Activated CD4-positive, alpha-beta T cell treated with anti-CD3 and anti-CD28 coated beads, Interleukin-2, Interleukin-6, amounts not matched to agents 100 ng/mL and 50 ng/mL, durations not matched to agents 16 hours and 8 hours (primary cell): ENCODE results near the gene NAV2.

Experiments used
- DNase-seq: peaks from one replicate; pipeline ENCODE4 v3.0.0-alpha.2; 2020

NAV2 gene

GRCh38 chr11:19712281-19713195, at the start of gene NAV2:
NAV2 (plus strand) TSS chr11:19712837; CDS start chr11:19713696, 859 bp downstream.
- peak; percentile 88 for DNase-seq

- no peak for DNase-seq
These were observed 49.4 kb upstream of the NAV2 start for GRCh38 chr11:19663206-19663605.

GRCh38 chr11:19664886-19665548, 47.6 kb upstream of the NAV2 start:
- no peak for DNase-seq

- no peak for DNase-seq
These were observed 45.7 kb upstream of the NAV2 start for GRCh38 chr11:19666951-19667350.

GRCh38 chr11:19669511-19669910, 43.1 kb upstream of the NAV2 start:
- no peak for DNase-seq

GRCh38 chr11:19670030-19670791, 42.4 kb upstream of the NAV2 start:
- no peak for DNase-seq

- no peak for DNase-seq
These were observed 39.9 kb upstream of the NAV2 start for GRCh38 chr11:19672586-19673206.

- DNase-seq: no peak
These were observed 38.5 kb upstream of the NAV2 start for GRCh38 chr11:19673924-19674729.

- no peak for DNase-seq
These were observed 37.8 kb upstream of the NAV2 start for GRCh38 chr11:19674836-19675235.

- no peak for DNase-seq
These were observed 37.2 kb upstream of the NAV2 start for GRCh38 chr11:19675397-19675796.

GRCh38 chr11:19676475-19677380, 35.9 kb upstream of the NAV2 start:
- no peak for DNase-seq

- DNase-seq: no peak
These were observed 35.1 kb upstream of the NAV2 start for GRCh38 chr11:19677381-19678080.

GRCh38 chr11:19679952-19680828, 32.4 kb upstream of the NAV2 start:
- DNase-seq: no peak

GRCh38 chr11:19680829-19681368, 31.7 kb upstream of the NAV2 start:
- DNase-seq: no peak

GRCh38 chr11:19683141-19683805, 29.4 kb upstream of the NAV2 start:
- DNase-seq: no peak

- no peak for DNase-seq
These were observed 28.7 kb upstream of the NAV2 start for GRCh38 chr11:19683862-19684491.

- DNase-seq: no peak
These were observed 26.4 kb upstream of the NAV2 start for GRCh38 chr11:19686234-19686633.

- DNase-seq: no peak
These were observed 25.2 kb upstream of the NAV2 start for GRCh38 chr11:19687392-19687791.
